ENCODE data around the gene TBC1D22A.

Gene TBC1D22A

GRCh38 chr22:47208630-47209029, 446.2 kb downstream of the TBC1D22A start (continued):
- TF ChIP-seq TSHZ2 (CRISPR knock-in tag; IDR thresholded peaks at IDR 0.05) (no peak), ARNTL (CRISPR knock-in tag; IDR thresholded peaks at IDR 0.05; ENCODE audit: borderline replicate concordance, low read depth) (no peak), PPARA (CRISPR knock-in tag; IDR thresholded peaks at IDR 0.05; ENCODE audit: borderline replicate concordance) (no peak), TCF4 (CRISPR knock-in tag; IDR thresholded peaks at IDR 0.05; ENCODE audit: borderline replicate concordance) (no peak), BACH2 (CRISPR knock-in tag; IDR thresholded peaks at IDR 0.05; ENCODE audit: borderline replicate concordance) (no peak), ZFP3 (CRISPR knock-in tag; IDR thresholded peaks at IDR 0.05) (no peak), ZNF565 (CRISPR knock-in tag; conservative IDR thresholded peaks at IDR 0.05; ENCODE audit: low read depth) (no peak)

- TF ChIP-seq ZNF565 (CRISPR knock-in tag; conservative IDR thresholded peaks at IDR 0.05; ENCODE audit: low read depth): no peak
- TF ChIP-seq SNAI2 (CRISPR knock-in tag; IDR thresholded peaks at IDR 0.05): no peak
- TF ChIP-seq ISL1 (CRISPR knock-in tag; IDR thresholded peaks at IDR 0.05): no peak
- no peak for TF ChIP-seq OSR1 (CRISPR knock-in tag; IDR thresholded peaks at IDR 0.05)
- TF ChIP-seq ESRRG (CRISPR knock-in tag; IDR thresholded peaks at IDR 0.05): no peak
- no peak for TF ChIP-seq ZFP30 (CRISPR knock-in tag; IDR thresholded peaks at IDR 0.05)
- TF ChIP-seq, protein P1, sequence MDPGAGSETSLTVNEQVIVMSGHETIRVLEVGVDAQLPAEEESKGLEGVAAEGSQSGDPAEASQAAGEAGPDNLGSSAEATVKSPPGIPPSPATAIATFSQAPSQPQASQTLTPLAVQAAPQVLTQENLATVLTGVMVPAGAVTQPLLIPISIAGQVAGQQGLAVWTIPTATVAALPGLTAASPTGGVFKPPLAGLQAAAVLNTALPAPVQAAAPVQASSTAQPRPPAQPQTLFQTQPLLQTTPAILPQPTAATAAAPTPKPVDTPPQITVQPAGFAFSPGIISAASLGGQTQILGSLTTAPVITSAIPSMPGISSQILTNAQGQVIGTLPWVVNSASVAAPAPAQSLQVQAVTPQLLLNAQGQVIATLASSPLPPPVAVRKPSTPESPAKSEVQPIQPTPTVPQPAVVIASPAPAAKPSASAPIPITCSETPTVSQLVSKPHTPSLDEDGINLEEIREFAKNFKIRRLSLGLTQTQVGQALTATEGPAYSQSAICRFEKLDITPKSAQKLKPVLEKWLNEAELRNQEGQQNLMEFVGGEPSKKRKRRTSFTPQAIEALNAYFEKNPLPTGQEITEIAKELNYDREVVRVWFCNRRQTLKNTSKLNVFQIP (CRISPR knock-in tag; IDR thresholded peaks at IDR 0.05; ENCODE audit: borderline replicate concordance, low read depth): no peak
- TF ChIP-seq TOX (CRISPR knock-in tag; IDR thresholded peaks at IDR 0.05; ENCODE audit: borderline replicate concordance): no peak
- no peak for TF ChIP-seq CSRNP3 (CRISPR knock-in tag; IDR thresholded peaks at IDR 0.05)
- TF ChIP-seq ZFP3 (CRISPR knock-in tag; IDR thresholded peaks at IDR 0.05): no peak
- no peak for TF ChIP-seq TCF4 (CRISPR knock-in tag; IDR thresholded peaks at IDR 0.05; ENCODE audit: borderline replicate concordance)
- ATAC-seq: no peak
Observed at GRCh38 chr22:47209040-47209514, 446.6 kb downstream of the TBC1D22A start.

DNA sequence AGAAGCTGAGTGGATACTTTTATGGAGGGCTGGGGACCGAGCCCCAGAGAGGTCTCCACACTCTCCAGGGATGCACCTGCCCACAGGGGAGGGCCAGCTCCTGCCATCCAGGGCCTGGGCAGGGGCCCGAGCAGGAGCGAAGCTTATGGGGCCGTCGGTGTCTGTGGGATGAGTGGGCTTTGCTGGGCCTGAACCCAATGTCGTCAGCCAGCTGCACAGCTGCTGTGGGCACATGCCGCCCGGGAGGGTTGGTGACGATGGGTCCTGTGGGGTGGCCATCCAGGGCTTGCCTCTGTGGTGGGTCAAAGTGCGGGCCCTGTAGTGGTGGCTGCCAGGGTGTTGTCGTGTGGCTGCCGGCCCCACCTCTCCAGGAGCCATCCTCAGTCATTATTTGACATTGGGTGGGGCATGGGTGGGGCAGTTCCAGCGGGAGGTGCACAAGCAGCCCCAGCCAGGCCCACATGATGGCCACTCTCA, 447.1 kb downstream of the TBC1D22A start:
- no peak for ATAC-seq
- no peak for TF ChIP-seq ZNF8 (CRISPR knock-in tag; IDR thresholded peaks at IDR 0.05)
- TF ChIP-seq, protein P2, sequence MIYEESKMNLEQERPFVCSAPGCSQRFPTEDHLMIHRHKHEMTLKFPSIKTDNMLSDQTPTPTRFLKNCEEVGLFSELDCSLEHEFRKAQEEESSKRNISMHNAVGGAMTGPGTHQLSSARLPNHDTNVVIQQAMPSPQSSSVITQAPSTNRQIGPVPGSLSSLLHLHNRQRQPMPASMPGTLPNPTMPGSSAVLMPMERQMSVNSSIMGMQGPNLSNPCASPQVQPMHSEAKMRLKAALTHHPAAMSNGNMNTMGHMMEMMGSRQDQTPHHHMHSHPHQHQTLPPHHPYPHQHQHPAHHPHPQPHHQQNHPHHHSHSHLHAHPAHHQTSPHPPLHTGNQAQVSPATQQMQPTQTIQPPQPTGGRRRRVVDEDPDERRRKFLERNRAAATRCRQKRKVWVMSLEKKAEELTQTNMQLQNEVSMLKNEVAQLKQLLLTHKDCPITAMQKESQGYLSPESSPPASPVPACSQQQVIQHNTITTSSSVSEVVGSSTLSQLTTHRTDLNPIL (CRISPR knock-in tag; IDR thresholded peaks at IDR 0.05; ENCODE audit: low read depth): no peak
- TF ChIP-seq ESRRG (CRISPR knock-in tag; IDR thresholded peaks at IDR 0.05): no peak
- no peak for TF ChIP-seq PPARA (CRISPR knock-in tag; IDR thresholded peaks at IDR 0.05; ENCODE audit: borderline replicate concordance)
- no peak for TF ChIP-seq RARB (CRISPR knock-in tag; IDR thresholded peaks at IDR 0.05)
- no peak for TF ChIP-seq TSHZ2 (CRISPR knock-in tag; IDR thresholded peaks at IDR 0.05)
- TF ChIP-seq GLIS3 (CRISPR knock-in tag; IDR thresholded peaks at IDR 0.05): no peak
- no peak for TF ChIP-seq OSR1 (CRISPR knock-in tag; IDR thresholded peaks at IDR 0.05)
- TF ChIP-seq, protein P3, sequence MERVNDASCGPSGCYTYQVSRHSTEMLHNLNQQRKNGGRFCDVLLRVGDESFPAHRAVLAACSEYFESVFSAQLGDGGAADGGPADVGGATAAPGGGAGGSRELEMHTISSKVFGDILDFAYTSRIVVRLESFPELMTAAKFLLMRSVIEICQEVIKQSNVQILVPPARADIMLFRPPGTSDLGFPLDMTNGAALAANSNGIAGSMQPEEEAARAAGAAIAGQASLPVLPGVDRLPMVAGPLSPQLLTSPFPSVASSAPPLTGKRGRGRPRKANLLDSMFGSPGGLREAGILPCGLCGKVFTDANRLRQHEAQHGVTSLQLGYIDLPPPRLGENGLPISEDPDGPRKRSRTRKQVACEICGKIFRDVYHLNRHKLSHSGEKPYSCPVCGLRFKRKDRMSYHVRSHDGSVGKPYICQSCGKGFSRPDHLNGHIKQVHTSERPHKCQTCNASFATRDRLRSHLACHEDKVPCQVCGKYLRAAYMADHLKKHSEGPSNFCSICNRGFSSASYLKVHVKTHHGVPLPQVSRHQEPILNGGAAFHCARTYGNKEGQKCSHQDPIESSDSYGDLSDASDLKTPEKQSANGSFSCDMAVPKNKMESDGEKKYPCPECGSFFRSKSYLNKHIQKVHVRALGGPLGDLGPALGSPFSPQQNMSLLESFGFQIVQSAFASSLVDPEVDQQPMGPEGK (CRISPR knock-in tag; IDR thresholded peaks at IDR 0.05; ENCODE audit: borderline replicate concordance): no peak
- no peak for TF ChIP-seq ZNF565 (CRISPR knock-in tag; conservative IDR thresholded peaks at IDR 0.05; ENCODE audit: low read depth)
- no peak for TF ChIP-seq SNAI2 (CRISPR knock-in tag; IDR thresholded peaks at IDR 0.05)
- no peak for TF ChIP-seq ZC3H10 (CRISPR knock-in tag; IDR thresholded peaks at IDR 0.05)
- no peak for TF ChIP-seq CSDC2 (CRISPR knock-in tag; IDR thresholded peaks at IDR 0.05)
- TF ChIP-seq ZFP3 (CRISPR knock-in tag; IDR thresholded peaks at IDR 0.05): no peak
- TF ChIP-seq ISL1 (CRISPR knock-in tag; IDR thresholded peaks at IDR 0.05): no peak
